Activated naive CD8-positive, alpha-beta T cell treated with anti-CD3 and anti-CD28 coated beads, Interleukin-2, amount 10 ng/mL, durations not matched to agents 7 days and 5 days (primary cell): ENCODE results near the gene RAI2. TPM values are rescaled to one million over a fixed set of nuclear protein-coding genes. Genes with fewer than 3 reads are reported as not detected.
"Not testable (repeated sequence)": the region's sequence is repeated elsewhere in the genome, so short reads cannot be mapped to it uniquely, and the experiment has no call there.

Experiments used
- ATAC-seq: fragments of 150-1000 bp; cut with Tn5 transposase; one replicate; pipeline ENCODE4 v1.10.0; 2021; ENCODE audit warnings: low read depth, moderate library complexity
- POLR2A ChIA-PET: fragments of 350-600 bp; sonication (Branson Sonifier 250); formaldehyde crosslinking; loops from one replicate; lab custom pipeline; 2021; ENCODE audit warnings: antibody characterized with exemption; lab: Charles Lee
- DNase-seq: peaks from one replicate; pipeline ENCODE4 v3.0.0; 2021
- H3K27ac Mint-ChIP-seq: one replicate; pipeline ENCODE4 v1.8.0; 2022; ENCODE audit warnings: mild to moderate bottlenecking, mixed read lengths
- H3K27me3 Mint-ChIP-seq: one replicate; pipeline ENCODE4 v1.8.0; 2022; ENCODE audit warnings: mild to moderate bottlenecking, moderate library complexity, mixed read lengths
- H3K36me3 Mint-ChIP-seq: one replicate; pipeline ENCODE4 v1.8.0; 2021; ENCODE audit warnings: mild to moderate bottlenecking, mixed read lengths
- H3K4me1 Mint-ChIP-seq: one replicate; pipeline ENCODE4 v1.8.0; 2021; ENCODE audit warnings: mixed read lengths
- H3K4me3 Mint-ChIP-seq: one replicate; pipeline ENCODE4 v1.8.0; 2022; ENCODE audit warnings: mild to moderate bottlenecking, moderate library complexity, mixed read lengths
- H3K9me3 Mint-ChIP-seq: one replicate; pipeline ENCODE4 v1.8.0; 2021; ENCODE audit warnings: mixed read lengths
- total RNA-seq, 2 experiments: library from RNA; stranded (reverse); gene quantifications; one replicate each; pipeline ENCODE4 v1.2.3, GENCODE V29; 2021

The RAI2 gene
- total RNA-seq, 2 experiments from 2014 or later, result not detected

DNA sequence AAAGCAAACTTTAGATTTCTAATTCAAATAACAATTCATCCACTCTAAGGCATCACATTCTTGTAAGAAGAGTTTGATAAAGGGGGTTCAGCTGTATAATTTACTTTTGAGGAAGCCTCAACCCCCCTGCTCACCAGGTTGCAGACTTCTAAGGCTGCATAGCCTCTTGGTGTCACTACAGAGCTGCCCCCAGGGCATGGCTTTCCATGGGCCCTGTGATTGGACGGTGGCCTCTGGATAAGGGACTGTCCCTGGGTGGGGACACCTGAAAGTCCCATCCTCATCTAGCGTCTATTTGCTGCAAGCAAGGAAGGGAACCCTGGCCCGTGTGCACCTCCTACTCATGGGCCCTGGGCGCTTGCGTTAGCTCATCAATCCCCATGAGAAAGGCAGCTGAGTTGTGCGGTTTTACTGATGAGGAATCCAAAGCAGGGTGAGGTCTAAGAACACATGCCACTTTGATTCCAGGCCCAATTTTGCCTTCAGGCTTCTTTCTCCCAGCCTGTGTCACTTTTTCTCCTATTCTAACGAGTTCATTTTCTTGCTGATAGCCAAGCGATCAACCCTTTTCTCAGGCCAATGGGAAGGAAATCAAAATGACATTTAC is 72.0 kb downstream of the RAI2 start:
- Mint-ChIP-seq H3K4me3 (no peak overlapping the region), H3K9me3 (no peaks in the 10 kb centered on the region), H3K27ac (no peak overlapping the region), H3K27me3 (peaks cover 2% of the 10 kb centered on the region), H3K36me3 (no peaks in the 10 kb centered on the region), H3K4me1 (no peaks in the 10 kb centered on the region)
- ATAC-seq, result no peak
- POLR2A ChIA-PET, result no interaction called here
- no peak for DNase-seq

GRCh38 chrX:17788439-17788838 is 72.7 kb downstream of the RAI2 start:
- Mint-ChIP-seq H3K9me3 (no peaks in the 10 kb centered on the region), H3K4me1 (no peaks in the 10 kb centered on the region), H3K36me3 (no peaks in the 10 kb centered on the region), H3K4me3 (no peak overlapping the region), H3K27me3 (peaks cover 2% of the 10 kb centered on the region), H3K27ac (no peak overlapping the region)
- no peak for ATAC-seq
- peak; percentile 48 for DNase-seq
- POLR2A ChIA-PET, result no interaction called here

- ATAC-seq (no peak), DNase-seq (no peak)
- no peaks in the 10 kb centered on the region for H3K36me3 Mint-ChIP-seq
- H3K27ac Mint-ChIP-seq, result no peak overlapping the region
- H3K4me3 Mint-ChIP-seq, result no peak overlapping the region
- no peaks in the 10 kb centered on the region for H3K4me1 Mint-ChIP-seq
- no peaks in the 10 kb centered on the region for H3K9me3 Mint-ChIP-seq
- POLR2A ChIA-PET, result no interaction called here
- H3K27me3 Mint-ChIP-seq, result peaks cover under 1% of the 10 kb centered on the region
Observed at GRCh38 chrX:17787557-17787956, 73.5 kb downstream of the RAI2 start.

DNA sequence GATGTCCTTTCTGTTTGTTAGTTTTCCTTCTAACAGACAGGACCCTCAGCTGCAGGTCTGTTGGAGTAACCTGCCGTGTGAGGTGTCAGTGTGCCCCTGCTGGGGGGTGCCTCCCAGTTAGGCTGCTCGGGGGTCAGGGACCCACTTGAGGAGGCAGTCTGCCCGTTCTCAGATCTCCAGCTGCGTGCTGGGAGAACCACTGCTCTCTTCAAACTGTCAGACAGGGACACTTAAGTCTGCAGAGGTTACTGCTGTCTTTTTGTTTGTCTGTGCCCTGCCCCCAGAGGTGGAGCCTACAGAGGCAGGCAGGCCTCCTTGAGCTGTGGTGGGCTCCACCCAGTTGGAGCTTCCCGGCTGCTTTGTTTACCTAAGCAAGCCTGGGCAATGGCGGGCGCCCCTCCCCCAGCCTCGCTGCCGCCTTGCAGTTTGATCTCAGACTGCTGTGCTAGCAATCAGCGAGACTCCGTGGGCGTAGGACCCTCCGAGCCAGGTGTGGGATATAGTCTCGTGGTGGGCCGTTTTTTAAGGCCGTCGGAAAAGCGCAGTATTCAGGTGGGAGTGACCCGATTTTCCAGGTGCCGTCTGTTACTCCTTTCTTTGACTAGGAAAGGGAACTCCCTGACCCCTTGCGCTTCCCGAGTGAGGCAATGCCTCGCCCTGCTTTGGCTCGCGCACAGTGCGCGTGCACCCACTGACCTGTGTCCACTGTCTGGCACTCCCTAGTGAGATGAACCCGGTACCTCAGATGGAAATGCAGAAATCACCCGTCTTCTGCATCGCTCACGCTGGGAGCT is 74.3 kb downstream of the RAI2 start:
- POLR2A ChIA-PET, H3K9me3 Mint-ChIP-seq, DNase-seq, H3K4me1 Mint-ChIP-seq, H3K27me3 Mint-ChIP-seq, ATAC-seq, H3K4me3 Mint-ChIP-seq, H3K27ac Mint-ChIP-seq, H3K36me3 Mint-ChIP-seq: not testable (repeated sequence)

GRCh38 chrX:17779434-17779833 is 81.7 kb downstream of the RAI2 start:
- ATAC-seq (no peak), DNase-seq (no peak)
- Mint-ChIP-seq H3K4me3 (no peak overlapping the region), H3K27ac (no peak overlapping the region), H3K4me1 (peaks cover 4% of the 10 kb centered on the region), H3K36me3 (no peaks in the 10 kb centered on the region), H3K9me3 (no peaks in the 10 kb centered on the region), H3K27me3 (no peaks in the 10 kb centered on the region)
- POLR2A ChIA-PET, result no interaction called here

DNA sequence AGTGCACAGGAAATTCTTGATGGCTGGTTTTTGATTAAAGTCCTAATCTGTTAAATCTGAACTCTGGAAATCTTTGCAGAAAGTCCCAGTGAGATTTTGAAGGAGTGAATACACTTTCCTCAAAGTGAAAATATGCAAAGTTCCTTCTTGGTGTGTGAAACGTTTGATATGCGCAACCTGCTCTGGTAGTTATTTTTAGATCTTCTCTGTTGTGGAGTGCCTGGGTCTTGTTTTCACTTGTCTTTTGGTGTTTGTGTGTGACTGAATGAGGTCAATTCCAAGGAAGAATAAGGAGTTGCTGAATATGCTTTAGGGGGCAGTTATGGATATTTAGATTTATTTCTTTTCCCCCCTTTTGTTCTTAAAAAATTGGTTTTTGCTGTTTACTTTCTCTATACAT is 82.1 kb downstream of the RAI2 start:
- POLR2A ChIA-PET, result no interaction called here
- no peak for ATAC-seq
- no peak overlapping the region for H3K27ac Mint-ChIP-seq

GRCh38 chrX:17774053-17774452 is 87.0 kb downstream of the RAI2 start:
- H3K4me3 Mint-ChIP-seq, result no peak overlapping the region
- H3K27me3 Mint-ChIP-seq, result no peaks in the 10 kb centered on the region
- POLR2A ChIA-PET, result no interaction called here

More for the DNA sequence above, 82.1 kb downstream of the RAI2 start:
- Mint-ChIP-seq H3K27me3 (no peaks in the 10 kb centered on the region), H3K9me3 (no peaks in the 10 kb centered on the region), H3K36me3 (no peaks in the 10 kb centered on the region), H3K4me1 (peaks cover 4% of the 10 kb centered on the region), H3K4me3 (no peak overlapping the region)
- no peak for DNase-seq

GRCh38 chrX:17773221-17773876 is 87.7 kb downstream of the RAI2 start:
- Mint-ChIP-seq H3K4me3 (no peak overlapping the region), H3K4me1 (no peaks in the 10 kb centered on the region), H3K27ac (no peak overlapping the region), H3K9me3 (no peaks in the 10 kb centered on the region), H3K36me3 (no peaks in the 10 kb centered on the region), H3K27me3 (no peaks in the 10 kb centered on the region)
- no peak for DNase-seq
- peak; percentile 42 for ATAC-seq
- POLR2A ChIA-PET, result no interaction called here

More at GRCh38 chrX:17774053-17774452, 87.0 kb downstream of the RAI2 start:
- peaks cover 4% of the 10 kb centered on the region for H3K4me1 Mint-ChIP-seq
- H3K9me3 Mint-ChIP-seq, result no peaks in the 10 kb centered on the region
- no peak for ATAC-seq
- no peak for DNase-seq
- no peaks in the 10 kb centered on the region for H3K36me3 Mint-ChIP-seq
- H3K27ac Mint-ChIP-seq, result no peak overlapping the region

GRCh38 chrX:17769701-17770269 is 91.3 kb downstream of the RAI2 start:
- Mint-ChIP-seq H3K4me1 (no peaks in the 10 kb centered on the region), H3K9me3 (no peaks in the 10 kb centered on the region), H3K36me3 (no peaks in the 10 kb centered on the region), H3K27me3 (no peaks in the 10 kb centered on the region), H3K4me3 (no peak overlapping the region), H3K27ac (no peak overlapping the region)
- peak; percentile 63 for ATAC-seq
- POLR2A ChIA-PET, result no interaction called here
- DNase-seq, result no peak

- H3K4me1 Mint-ChIP-seq, result no peaks in the 10 kb centered on the region
- no peaks in the 10 kb centered on the region for H3K36me3 Mint-ChIP-seq
- POLR2A ChIA-PET, result interaction anchor here (0.6 kb wide), 1 partner anchor 1758 kb away, joined by 3 read pairs; no protein-coding TSS in a partner anchor
- no peak overlapping the region for H3K4me3 Mint-ChIP-seq
- no peak overlapping the region for H3K27ac Mint-ChIP-seq
- DNase-seq, result no peak
- no peaks in the 10 kb centered on the region for H3K27me3 Mint-ChIP-seq
- H3K9me3 Mint-ChIP-seq, result no peaks in the 10 kb centered on the region
- ATAC-seq, result no peak
Observed at GRCh38 chrX:17768997-17769396, 92.1 kb downstream of the RAI2 start.

DNA sequence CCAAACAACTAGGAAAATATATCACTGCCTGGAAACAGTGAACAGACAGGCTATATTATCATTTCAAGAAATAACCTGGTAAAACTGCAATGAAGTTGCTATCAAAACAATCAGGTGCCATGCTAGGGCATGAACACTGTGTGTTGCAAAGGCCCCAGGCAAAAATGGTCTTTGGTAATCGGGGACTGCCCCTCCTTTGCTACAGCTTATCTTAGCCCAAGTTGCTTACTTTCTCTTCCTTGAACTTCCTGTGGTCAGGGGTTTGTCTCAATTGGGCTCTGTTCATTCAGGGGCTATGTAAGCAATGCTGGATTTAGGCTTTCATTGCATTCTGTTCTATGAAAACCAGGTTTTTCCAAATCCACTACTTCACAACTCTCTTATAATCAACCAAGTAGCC is 93.4 kb downstream of the RAI2 start:
- POLR2A ChIA-PET, result no interaction called here
- Mint-ChIP-seq H3K27me3 (no peaks in the 10 kb centered on the region), H3K36me3 (no peaks in the 10 kb centered on the region), H3K9me3 (no peaks in the 10 kb centered on the region), H3K27ac (no peak overlapping the region), H3K4me3 (no peak overlapping the region), H3K4me1 (no peaks in the 10 kb centered on the region)
- DNase-seq, result no peak
- ATAC-seq, result no peak

DNA sequence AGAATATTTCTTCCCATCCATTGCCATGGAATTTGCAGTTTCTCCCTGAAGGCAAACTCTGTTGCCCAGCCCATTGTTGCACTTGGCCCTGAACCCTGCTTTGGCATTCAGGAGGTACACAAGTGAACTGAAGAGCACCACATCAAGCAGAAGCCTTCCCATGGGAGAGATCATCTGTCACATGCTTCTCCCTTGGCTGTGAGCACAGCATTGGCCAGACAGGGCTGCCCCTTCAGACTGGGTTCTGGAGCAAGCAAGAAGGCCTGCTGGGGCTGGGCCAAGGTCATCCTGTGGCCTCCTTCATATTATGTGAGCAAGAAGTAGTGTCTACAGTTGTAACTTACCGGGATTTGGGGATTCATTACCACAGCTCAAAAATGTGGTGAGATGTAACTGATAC is 101.1 kb downstream of the RAI2 start:
- POLR2A ChIA-PET, result no interaction called here
- no peaks in the 10 kb centered on the region for H3K27me3 Mint-ChIP-seq
- no peaks in the 10 kb centered on the region for H3K36me3 Mint-ChIP-seq
- H3K4me1 Mint-ChIP-seq, result peaks cover 1% of the 10 kb centered on the region
- no peak overlapping the region for H3K4me3 Mint-ChIP-seq
- ATAC-seq (no peak), DNase-seq (no peak)
- no peaks in the 10 kb centered on the region for H3K9me3 Mint-ChIP-seq
- no peak overlapping the region for H3K27ac Mint-ChIP-seq

DNA sequence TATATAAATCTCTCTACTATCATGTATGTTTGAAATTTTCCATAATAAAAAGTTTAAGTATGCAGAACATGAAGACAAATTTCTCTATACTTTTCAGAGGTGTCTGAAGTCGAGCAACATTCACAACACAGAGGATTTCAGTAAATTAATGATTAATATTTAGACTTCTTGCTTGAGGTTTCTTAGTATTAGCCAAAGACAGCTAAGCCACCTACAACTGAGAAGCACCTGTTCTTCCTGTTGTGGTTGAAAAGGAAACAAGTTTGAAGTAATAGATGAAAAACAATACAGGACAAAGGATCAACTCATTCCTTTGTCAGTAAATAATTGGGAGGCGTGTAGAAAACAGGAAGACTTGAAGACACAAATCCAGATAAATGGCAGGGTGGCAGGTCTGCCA is 102.7 kb downstream of the RAI2 start:
- Mint-ChIP-seq H3K9me3 (no peaks in the 10 kb centered on the region), H3K36me3 (no peaks in the 10 kb centered on the region), H3K4me1 (peaks cover 1% of the 10 kb centered on the region), H3K4me3 (no peak overlapping the region), H3K27me3 (no peaks in the 10 kb centered on the region), H3K27ac (no peak overlapping the region)
- POLR2A ChIA-PET, result no interaction called here
- DNase-seq (no peak), ATAC-seq (no peak)
